GM18505 (cell line): Measurements from ENCODE around the gene SLC2A4.

ENCODE experiments used
- ATAC-seq: cut with Tn5 transposase; IDR thresholded peaks from one replicate; pipeline ENCODE4 v1.9.1; 2021; ENCODE audit not compliant: unreplicated experiment
- POLR2A ChIP-seq: IDR thresholded peaks from 4 replicates; pipeline ENCODE4 v1.6.1; 2011; ENCODE audit warnings: borderline replicate concordance; ENCODE audit not compliant: insufficient read depth, insufficient read length; ENCODE audit errors: extremely low read depth

The SLC2A4 gene

GRCh38 chr17:7252176-7253043 lies 29.1 kb upstream of the SLC2A4 start, which contains the start of gene ELP5:
Gene ELP5 (plus strand): TSS chr17:7252215. CDS start chr17:7252551, 336 bp downstream.
- peak; percentile 44 for ATAC-seq
- peak; percentile 90 for TF ChIP-seq POLR2A

GRCh38 chr17:7253082-7253481 lies 28.4 kb upstream of the SLC2A4 start:
- no peak for TF ChIP-seq POLR2A
- no peak for ATAC-seq

- no peak for TF ChIP-seq POLR2A
- no peak for ATAC-seq
These were observed 27.0 kb upstream of the SLC2A4 start for GRCh38 chr17:7254511-7254910.

DNA sequence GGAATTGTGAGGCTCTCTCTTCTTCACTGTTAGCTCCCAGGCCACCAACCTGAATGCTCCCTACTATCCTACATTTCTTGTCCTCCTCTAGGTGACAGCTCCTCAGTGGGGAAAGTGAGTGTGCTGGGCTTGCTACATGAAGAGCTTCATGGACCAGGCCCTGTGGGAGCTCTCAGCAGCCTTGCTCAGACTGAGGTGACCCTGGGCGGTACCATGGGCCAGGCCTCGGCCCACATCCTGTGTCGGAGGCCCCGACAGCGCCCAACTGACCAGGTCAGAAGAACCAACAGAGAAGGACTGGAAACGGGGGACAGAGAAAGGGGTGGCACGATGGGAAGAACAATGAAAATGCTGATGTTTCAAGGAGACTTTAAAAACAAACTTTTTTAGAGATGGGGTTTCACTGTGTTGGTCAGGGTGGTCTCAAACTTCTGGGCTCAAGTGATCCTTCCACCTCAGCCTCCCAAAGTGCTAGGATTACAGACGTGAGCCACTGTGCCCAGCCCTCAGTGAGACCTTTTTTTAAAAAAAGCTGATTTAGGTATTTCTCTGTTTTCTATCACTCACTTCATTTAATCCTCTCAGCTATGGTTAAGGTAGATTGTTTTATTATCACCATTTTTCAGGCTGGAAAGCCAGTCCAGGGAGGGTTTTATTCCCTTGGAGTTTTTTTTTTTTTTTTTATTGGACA lies 24.6 kb upstream of the SLC2A4 start:
- no peak for ATAC-seq
- no peak for TF ChIP-seq POLR2A

- no peak for ATAC-seq
- TF ChIP-seq POLR2A, result no peak
These were observed 22.6 kb upstream of the SLC2A4 start for GRCh38 chr17:7258731-7259554.

DNA sequence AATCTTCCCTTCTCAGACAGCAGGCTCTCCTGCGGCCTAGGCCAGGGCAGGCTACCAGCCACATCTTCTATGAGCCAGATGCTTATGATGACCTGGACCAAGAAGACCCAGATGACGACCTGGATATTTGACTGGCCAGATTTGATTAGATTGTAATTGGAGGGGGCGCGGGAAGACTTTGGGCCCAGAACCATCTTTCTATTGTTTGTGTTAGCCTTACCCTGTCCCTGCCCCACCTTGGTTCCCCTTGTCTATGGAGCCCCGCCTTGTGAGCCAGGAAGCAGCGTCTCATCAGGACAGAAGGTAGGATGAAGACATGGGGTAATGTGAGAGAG lies 22.0 kb upstream of the SLC2A4 start:
- TF ChIP-seq POLR2A, result no peak
- no peak for ATAC-seq

- no peak for ATAC-seq
- TF ChIP-seq POLR2A, result no peak
These were observed 21.4 kb upstream of the SLC2A4 start for GRCh38 chr17:7260151-7260550.

DNA sequence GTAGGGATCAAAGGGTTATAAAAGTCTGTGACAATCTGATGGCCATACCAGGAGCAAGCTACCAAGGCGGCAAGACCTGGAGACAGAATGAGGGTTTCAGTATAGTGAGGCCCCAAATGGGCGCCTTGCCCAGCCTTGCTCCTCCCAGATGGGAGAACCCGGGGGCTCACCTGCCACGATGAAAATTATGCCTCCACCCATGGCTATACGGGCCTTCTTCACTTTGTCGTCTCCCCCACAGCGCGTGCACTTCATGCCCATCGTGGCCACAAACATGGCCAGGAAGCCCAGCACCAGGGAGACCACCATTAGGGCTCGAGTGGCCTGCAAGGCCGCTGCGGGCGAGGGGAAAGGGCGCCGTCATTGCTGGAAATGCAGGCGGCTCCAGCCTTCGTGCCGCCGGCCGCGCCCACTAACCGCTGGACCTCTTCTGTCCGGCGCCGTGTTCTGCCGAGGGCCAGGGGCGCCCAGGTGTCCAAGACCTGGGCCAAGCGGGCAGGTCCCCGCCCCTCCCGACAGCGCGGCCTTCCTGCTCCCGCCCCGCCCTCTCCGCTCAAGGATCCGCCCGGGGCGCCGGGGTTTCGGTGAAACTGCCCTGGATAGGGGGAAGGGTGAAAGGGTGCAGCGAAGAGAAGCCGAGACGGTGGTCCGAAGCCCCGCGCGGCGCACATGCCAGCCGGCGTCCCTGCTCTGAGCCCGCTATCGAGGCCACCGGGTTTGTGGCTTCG lies 20.7 kb upstream of the SLC2A4 start:
- no peak for ATAC-seq

DNA sequence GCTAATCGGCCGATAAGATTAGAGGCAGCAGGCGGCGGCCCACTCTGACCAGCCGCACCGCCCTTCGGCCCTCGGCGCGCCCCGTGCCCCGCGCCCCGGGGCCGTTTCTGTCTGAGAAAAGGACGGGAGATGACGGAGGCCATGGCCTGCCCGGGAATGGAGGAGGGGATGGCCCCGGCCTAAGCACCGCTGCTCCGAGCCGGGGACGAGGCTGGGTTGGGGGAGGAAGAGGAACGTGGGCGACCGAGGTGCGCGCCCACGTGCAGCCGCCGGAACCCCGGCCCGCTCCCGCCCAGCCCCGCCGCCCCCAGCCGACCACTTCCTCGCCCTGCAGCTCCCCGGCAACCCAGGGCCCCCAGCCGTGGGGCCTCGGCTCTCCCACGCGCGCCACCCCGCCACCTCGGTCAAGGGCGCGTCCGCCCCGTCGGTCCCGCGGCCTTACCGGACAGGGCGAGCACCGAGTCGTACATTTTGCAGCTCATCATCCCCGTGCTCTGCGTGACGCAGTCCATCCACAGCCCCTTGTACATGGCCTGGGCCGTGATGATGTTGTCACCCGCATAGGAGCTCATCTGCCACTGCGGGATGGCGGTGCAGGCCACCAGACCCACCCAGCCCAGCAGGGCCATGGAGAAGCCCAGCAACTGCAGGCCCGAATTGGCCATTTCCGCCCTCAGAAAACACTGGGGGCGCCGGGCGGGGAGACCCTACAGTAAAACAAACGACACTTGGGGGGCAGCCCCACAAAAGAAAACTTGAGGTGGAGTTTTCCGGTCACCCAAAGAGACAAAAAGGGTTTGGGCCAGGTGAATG lies 19.9 kb upstream of the SLC2A4 start:
- ATAC-seq, result no peak
- TF ChIP-seq POLR2A, result no peak

More for the DNA sequence above, 20.7 kb upstream of the SLC2A4 start:
- TF ChIP-seq POLR2A, result peak; percentile 30

DNA sequence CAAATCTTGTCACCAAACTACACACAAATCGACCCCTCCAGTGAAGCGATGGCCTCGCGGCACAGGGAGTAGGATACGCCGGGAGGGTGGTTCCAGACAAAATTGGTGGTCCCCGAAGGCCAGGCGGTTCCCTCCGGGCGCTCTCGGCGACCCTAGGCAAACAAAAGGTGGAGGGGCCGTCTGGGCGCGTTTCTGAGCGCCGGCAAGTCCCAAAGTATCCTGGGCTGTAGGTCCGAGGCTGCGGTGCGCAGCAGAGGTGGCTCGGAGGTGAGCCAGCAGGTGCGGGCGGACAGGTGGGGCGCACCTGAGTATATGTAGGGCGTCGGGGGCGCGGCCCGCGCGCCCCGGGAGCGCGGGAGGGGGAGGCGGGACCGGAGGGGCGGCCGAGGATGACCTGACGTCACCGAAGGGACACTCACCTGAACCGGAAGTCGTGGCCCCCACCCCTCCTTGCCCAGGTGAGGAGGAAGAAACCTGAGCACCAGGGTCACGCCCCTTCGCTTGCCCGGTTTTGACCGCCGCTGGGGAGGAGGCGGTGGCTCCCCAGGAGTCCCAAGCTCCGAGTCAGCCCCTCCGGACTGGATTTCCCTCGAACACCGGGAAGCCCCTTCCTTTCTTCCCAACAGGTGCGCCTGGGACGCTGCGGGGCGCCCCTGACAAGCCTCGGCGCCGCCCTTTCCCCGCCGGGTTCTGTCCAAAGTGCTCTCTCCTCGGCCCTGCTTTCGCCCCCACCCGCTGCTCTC lies 19.2 kb upstream of the SLC2A4 start, which contains the start of gene CLDN7:
TSS of gene CLDN7 (minus strand) at position 287 of the 743 bp plus-strand sequence. CDS start 435 bp downstream, outside the sequence.
- no peak for ATAC-seq
- TF ChIP-seq POLR2A, result no peak

GRCh38 chr17:7262935-7263800 lies 18.4 kb upstream of the SLC2A4 start:
- ATAC-seq, result no peak
- no peak for TF ChIP-seq POLR2A

GRCh38 chr17:7263801-7264078 lies 17.8 kb upstream of the SLC2A4 start:
- no peak for ATAC-seq
- TF ChIP-seq POLR2A, result no peak
